K562 (cell line): ENCODE measurements around the gene ZBTB14. TPM values are rescaled to one million over a fixed set of nuclear protein-coding genes. Genes with fewer than 3 reads are reported as not detected.

ENCODE experiments used
- ATAC-seq: fragments of 200-7000 bp; cut with Tn5 transposase; 3 replicates; pipeline ENCODE4 v1.9.1; 2020; ENCODE audit warnings: moderate library complexity
- BruUV-seq: library from RNA; stranded (reverse); fragments of 400-500 nt; replicated peaks from 2 replicates; lab custom pipeline; 2021; lab: Mats Ljungman, UMichigan
- CTCF ChIA-PET: fragments of 300-600 bp; formaldehyde crosslinking; extraction: SDS; loops from one replicate; lab custom pipeline; 2021; ENCODE audit warnings: low intra/inter-chr PET ratio; lab: Yijun Ruan, JAX
- POLR2A ChIA-PET: fragments of 300-600, 350-650 bp; sonication (Branson Sonifier 250); formaldehyde crosslinking; extraction: SDS; loops from one replicate; lab custom pipeline; 2021; ENCODE audit warnings: antibody characterized with exemption, inconsistent platforms; lab: Yijun Ruan, JAX
- DNase-seq, 4 experiments: peaks; one replicate each; pipeline versions ENCODE4 v3.0.0 to v3.0.0-alpha.2; 2011 to 2018; ENCODE audit warnings: low spot score in 3 of 4, mixed read lengths in 3 of 4; ENCODE audit errors: extremely low read depth in 1 of 4
- FAIRE-seq: peaks from 2 replicates; lab custom pipeline; 2011; peaks lifted over from hg19 to GRCh38; lab: Jason Lieb, UNC
- H2AFZ ChIP-seq: 2 replicates; pipeline ENCODE4 v1.6.0; 2011; ENCODE audit warnings: low read depth, low read length, control low read depth, inconsistent platforms
- H3K27ac ChIP-seq: fragments of 200-600 bp; 3 replicates; pipeline ENCODE4 v1.8.0; 2011; ENCODE audit warnings: low read depth, mild to moderate bottlenecking, control low read depth, inconsistent platforms, low read length, moderate library complexity, mixed read lengths; ENCODE audit errors: extremely low read depth
- H3K27me3 ChIP-seq, 2 experiments: fragments of 300-600 bp in 1 of 2; 2 replicates in 1 of 2; 3 replicates in 1 of 2; pipeline versions ENCODE4 v1.6.0 to v1.8.0; 2011; ENCODE audit warnings: inconsistent platforms in 2 of 2, low read length in 2 of 2, mild to moderate bottlenecking in 1 of 2, mixed read lengths in 1 of 2, moderate library complexity in 1 of 2; ENCODE audit not compliant: control insufficient read depth in 2 of 2, insufficient read depth in 2 of 2
- H3K36me3 ChIP-seq: fragments of 300-600 bp; 3 replicates; pipeline ENCODE4 v1.8.0; 2011; ENCODE audit warnings: mild to moderate bottlenecking, low read length, inconsistent platforms; ENCODE audit not compliant: control insufficient read depth, insufficient read depth
- H3K4me1 ChIP-seq, 2 experiments: fragments of 200-600 bp in 1 of 2; replicated peaks in 1 of 2; 2 replicates in 1 of 2; 3 replicates in 1 of 2; pipeline versions ENCODE4 v1.5.1 to v1.8.0; 2011; ENCODE audit warnings: inconsistent platforms in 2 of 2, low read length in 2 of 2, mild to moderate bottlenecking in 1 of 2, mixed read lengths in 1 of 2, moderate library complexity in 1 of 2; ENCODE audit not compliant: control insufficient read depth in 2 of 2, insufficient read depth in 2 of 2
- H3K4me2 ChIP-seq: 2 replicates; pipeline ENCODE4 v1.6.1; 2011; ENCODE audit warnings: low read length, control low read depth, inconsistent platforms, mixed read lengths; ENCODE audit not compliant: insufficient read depth
- H3K4me3 ChIP-seq: fragments of 200-600 bp; sonication (generic), shearing (Covaris generic); 2 replicates; pipeline ENCODE4 v1.5.1; 2016; ENCODE audit warnings: control low read depth, inconsistent platforms
- H3K79me2 ChIP-seq: fragments of 200-600 bp; 3 replicates; pipeline ENCODE4 v1.8.0; 2011; ENCODE audit warnings: low read length, inconsistent platforms; ENCODE audit not compliant: control insufficient read depth, insufficient read depth
- H3K9ac ChIP-seq, 2 experiments: 2 replicates each; pipeline versions ENCODE4 v1.6.0 to v1.6.1; 2011; ENCODE audit warnings: low read depth in 2 of 2, low read length in 2 of 2, control low read depth in 1 of 2, inconsistent platforms in 1 of 2, mild to moderate bottlenecking in 1 of 2, mixed read lengths in 1 of 2; ENCODE audit not compliant: insufficient read depth in 1 of 2
- H3K9me1 ChIP-seq: one replicate; pipeline ENCODE4 v1.6.0; 2011; ENCODE audit warnings: inconsistent platforms, mild to moderate bottlenecking, low read length, moderate library complexity; ENCODE audit not compliant: control insufficient read depth, insufficient read depth
- H3K9me3 ChIP-seq: replicated peaks from 2 replicates; pipeline ENCODE4 v1.5.1; 2011; ENCODE audit warnings: low read depth, low read length, inconsistent platforms; ENCODE audit not compliant: control insufficient read depth, insufficient read depth
- H4K20me1 ChIP-seq: replicated peaks from 2 replicates; pipeline ENCODE4 v1.6.1; 2011; ENCODE audit warnings: low read length, inconsistent platforms, mixed read lengths; ENCODE audit not compliant: control insufficient read depth, insufficient read depth
- C11orf30 ChIP-seq: fragments of 450-650 bp; IDR thresholded peaks from 2 replicates; pipeline ENCODE4 v1.6.1; 2016; ENCODE audit warnings: low read depth, mild to moderate bottlenecking
- GABPA ChIP-seq: fragments of 200-800 bp; sonication (Bioruptor generic); conservative IDR thresholded peaks from 2 replicates; pipeline ENCODE4 v1.6.1; 2016; ENCODE audit warnings: low read depth, missing genetic modification characterization, missing compliant biosample characterization
- MAFF ChIP-seq: IDR thresholded peaks from 2 replicates; pipeline ENCODE4 v1.6.1; 2012; ENCODE audit warnings: low read length, improper control_type of control experiment
- MAFG ChIP-seq: fragments of 450-650 bp; conservative IDR thresholded peaks from 2 replicates; pipeline ENCODE4 v1.6.1; 2016; ENCODE audit warnings: missing genetic modification characterization, missing compliant biosample characterization
- MAFK ChIP-seq: IDR thresholded peaks from 2 replicates; pipeline ENCODE4 v1.6.1; 2011; ENCODE audit warnings: low read length, improper control_type of control experiment
- MXD1 ChIP-seq: fragments of 250-450 bp; sonication (Bioruptor Pico); IDR thresholded peaks from 2 replicates; pipeline ENCODE4 v1.8.0; 2021; ENCODE audit warnings: borderline replicate concordance, mild to moderate bottlenecking, moderate library complexity; ENCODE audit not compliant: poor library complexity, severe bottlenecking
- POLR2AphosphoS2 ChIP-seq: IDR thresholded peaks from 2 replicates; pipeline ENCODE4 v1.6.1; 2012; ENCODE audit warnings: low read length, improper control_type of control experiment
- THRAP3 ChIP-seq: fragments of 450-650 bp; IDR thresholded peaks from 2 replicates; pipeline ENCODE4 v1.6.1; 2016; ENCODE audit warnings: mild to moderate bottlenecking, inconsistent platforms, borderline replicate concordance
- ZNF316 ChIP-seq: fragments of 450-650 bp; IDR thresholded peaks from 2 replicates; pipeline ENCODE4 v1.6.1; 2016
- ZNF583 ChIP-seq: fragments of 250-450 bp; sonication (Bioruptor Pico); IDR thresholded peaks from 2 replicates; pipeline ENCODE4 v1.4.0; 2020
- WGBS: fragments of 100-300 bp; shearing (Covaris generic); methylation state at CpG from one replicate; pipeline ENCODE4 v1.1.6; 2016; ENCODE audit warnings: low coverage, mixed read lengths; ENCODE audit not compliant: insufficient coverage; ENCODE audit errors: missing lambda C conversion rate; 5-methylcytosine and 5-hydroxymethylcytosine counted together
- in situ Hi-C: fragments of 300-500 bp; cut with MboI; formaldehyde crosslinking; loops from 4 replicates; pipeline ENCODE4 v1.15.0; 2018; ENCODE audit warnings: inconsistent platforms, mixed read lengths
- intact Hi-C: fragments of 100-400 bp; cut with micrococcal nuclease; formaldehyde crosslinking; loops from 2 replicates; pipeline ENCODE4 v1.14.2; 2022
- polyA plus RNA-seq, 8 experiments: library from polyadenylated mRNA; depleted of rRNA in 4 of 8; stranded (reverse) in 5 of 8; unstranded in 3 of 8; fragments of >200 nt; fragmentation: Nextera tagmentation in 2 of 8; fragmentation: Illumina TruSeq in 1 of 8; extraction: Ambion mirVana in 2 of 8; extraction: Trizol in 1 of 8; gene quantifications; 2 replicates each; pipeline versions ENCODE4 v1.2.1 to v1.2.3, GENCODE V29; 2011 to 2014; ENCODE audit warnings: inconsistent platforms in 1 of 8, missing spikeins in 1 of 8
- total RNA-seq, 7 experiments: library from RNA; depleted of rRNA in 6 of 7; stranded (reverse); fragments of >200 nt in 6 of 7; fragmentation: Illumina TruSeq in 2 of 7; extraction: Trizol in 2 of 7; gene quantifications; 2 replicates each; pipeline versions ENCODE4 v1.2.1 to v1.2.3, GENCODE V29; 2011 to 2021; ENCODE audit warnings: low replicate concordance in 1 of 7

The ZBTB14 gene
- total and polyA plus RNA-seq, 9 of the 15 experiments (the other 6 are each of a cell fraction or from before 2014, with no cell fraction given) = 2.8 to 12.6 (median 9.0) TPM

DNA sequence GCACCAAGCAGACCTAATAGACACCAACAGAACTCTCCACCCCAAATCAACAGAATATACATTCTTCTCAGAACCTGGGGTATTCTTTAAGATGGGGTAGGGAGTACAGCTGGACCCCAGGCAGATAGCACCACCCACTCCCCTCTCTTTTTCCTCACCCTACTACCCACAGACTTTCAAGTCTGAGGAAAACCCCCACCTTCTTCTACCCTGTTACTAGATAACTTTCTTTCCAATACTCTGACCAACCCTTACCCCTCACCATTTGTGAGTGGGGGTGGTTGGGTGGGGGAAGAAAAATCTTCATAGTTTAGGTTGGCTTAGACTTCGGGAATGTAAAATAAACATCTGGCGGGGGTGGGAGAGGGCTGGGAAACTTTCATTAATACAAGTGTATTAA lies 20.3 kb upstream of the ZBTB14 start:
- DNase-seq (no peak), ATAC-seq (no peak), FAIRE-seq (no peak)
- in situ Hi-C loops = no loop called here
- Histone ChIP-seq H3K27ac (no peak overlapping the region), H3K9me3 (no peaks in the 10 kb centered on the region), H2AFZ (no peak overlapping the region), H4K20me1 (no peaks in the 10 kb centered on the region), H3K9me1 (no peaks in the 10 kb centered on the region), H3K27me3 (no peaks in the 10 kb centered on the region), H3K9ac (no peak overlapping the region), H3K4me1 (no peaks in the 10 kb centered on the region), H3K36me3 (no peaks in the 10 kb centered on the region), H3K4me3 (no peak overlapping the region), H3K79me2 (no peaks in the 10 kb centered on the region), H3K4me2 (no peak overlapping the region)
- no peak for TF ChIP-seq MXD1
- no peak for TF ChIP-seq THRAP3
- TF ChIP-seq GABPA = no peak
- WGBS = 4% methylated on average over 2 of the region's 2 CpGs
- BruUV-seq = no TSS peak
- CTCF ChIA-PET = no interaction called here
- POLR2A ChIA-PET = interaction anchor here (1.6 kb wide), 1 partner anchor 21 kb away, joined by 3 read pairs; no protein-coding TSS in a partner anchor
- intact Hi-C loops = no loop called here

GRCh38 chr18:5311301-5311989 lies 15.9 kb upstream of the ZBTB14 start:
- POLR2A ChIA-PET = no interaction called here
- TF ChIP-seq ZNF316 = peak; percentile 76
- peak; percentile 39; the same call in 1 of the 2 replicates for TF ChIP-seq C11orf30
- TF ChIP-seq ZNF583 (CRISPR knock-in tag) = no peak
- peak; percentile 51; the same call in 1 of the 2 replicates for TF ChIP-seq MAFK
- TF ChIP-seq MAFF = peak; percentile 66
- TF ChIP-seq POLR2AphosphoS2 = no peak
- TF ChIP-seq MAFG (tag) = peak; percentile 57; the same call in 1 of the 2 replicates
- no TSS peak for BruUV-seq
- H3K4me2 ChIP-seq = no peak overlapping the region
- H3K9me3 ChIP-seq = peaks cover 5% of the 10 kb centered on the region
- no peaks in the 10 kb centered on the region for H3K27me3 ChIP-seq
- no peak overlapping the region for H3K9ac ChIP-seq
- H3K4me1 ChIP-seq = no peaks in the 10 kb centered on the region
- 1% methylated on average over 6 of the region's 6 CpGs for WGBS
- DNase-seq = no peak
- in situ Hi-C loops = no loop called here
- no peak overlapping the region for H2AFZ ChIP-seq
- no peaks in the 10 kb centered on the region for H3K79me2 ChIP-seq
- H4K20me1 ChIP-seq = no peaks in the 10 kb centered on the region
- intact Hi-C loops = no loop called here
- H3K9me1 ChIP-seq = no peaks in the 10 kb centered on the region
- no peak overlapping the region for H3K27ac ChIP-seq
- no peak overlapping the region for H3K4me3 ChIP-seq
- FAIRE-seq = no peak
- CTCF ChIA-PET = no interaction called here
- H3K36me3 ChIP-seq = no peaks in the 10 kb centered on the region
- ATAC-seq = no peak
